Spinal cord (tissue), 10 donors: ENCODE data around the gene NEDD9. TPM values are rescaled to one million over a fixed set of nuclear protein-coding genes. Genes with fewer than 3 reads are reported as not detected.

ENCODE experiments used
- DNase-seq, 6 donors: peaks; one replicate each; pipeline versions ENCODE4 v3.0.0 to v3.0.0-alpha.2; 2013 to 2015; ENCODE audit warnings: low spot score in 6 of 6, low read depth in 4 of 6
- H3K27ac ChIP-seq: one replicate; pipeline ENCODE4 v1.5.1; 2013; ENCODE audit warnings: low read depth, low read length, control low read depth
- H3K27me3 ChIP-seq: one replicate; pipeline ENCODE4 v1.6.1; 2013; ENCODE audit warnings: low read length; ENCODE audit not compliant: control insufficient read depth, insufficient read depth
- H3K36me3 ChIP-seq: one replicate; pipeline ENCODE4 v1.6.1; 2013; ENCODE audit warnings: low read length; ENCODE audit not compliant: control insufficient read depth, insufficient read depth
- H3K4me1 ChIP-seq: one replicate; pipeline ENCODE4 v1.6.1; 2013; ENCODE audit warnings: low read length; ENCODE audit not compliant: control insufficient read depth, insufficient read depth
- H3K4me3 ChIP-seq: one replicate; pipeline ENCODE4 v1.5.1; 2013; ENCODE audit warnings: low read depth, low read length, control low read depth
- H3K9me3 ChIP-seq: one replicate; pipeline ENCODE4 v1.6.1; 2013; ENCODE audit warnings: low read length; ENCODE audit not compliant: control insufficient read depth, insufficient read depth
- WGBS: methylation state at CpG from one replicate; pipeline ENCODE4 v1.1.5; 2013; ENCODE audit warnings: missing lambda C conversion rate; ENCODE audit not compliant: insufficient coverage; 5-methylcytosine and 5-hydroxymethylcytosine counted together
- polyA plus RNA-seq, 2 donors: library from polyadenylated mRNA; unstranded; fragments of 120-200 nt; gene quantifications; one replicate each; pipeline ENCODE4 v1.2.1, GENCODE V29; 2013; ENCODE audit not compliant: insufficient read length in 2 of 2
- total RNA-seq, 2 donors: library from RNA; depleted of rRNA in 1 of 2; stranded (reverse); fragments of 120-200 nt in 1 of 2; fragments of >200 nt in 1 of 2; gene quantifications; one replicate each; pipeline versions ENCODE4 v1.2.3 to v1.2.4, GENCODE V29; 2013 to 2014
- donor health status: healthy.

Gene NEDD9
- total and polyA plus RNA-seq, 4 donors, result 9.0 to 25.4 (median 15.0) TPM

- H3K36me3 ChIP-seq, result no peaks in the 10 kb centered on the region
- no peak overlapping the region for H3K27ac ChIP-seq
- H3K4me1 ChIP-seq, result no peaks in the 10 kb centered on the region
- no peaks in the 10 kb centered on the region for H3K9me3 ChIP-seq
- 64% methylated on average over 2 of the region's 5 CpGs for WGBS
- DNase-seq, result no peak
- no peak overlapping the region for H3K4me3 ChIP-seq
- H3K27me3 ChIP-seq, result no peaks in the 10 kb centered on the region
These were observed 9.8 kb downstream of the NEDD9 start for GRCh38 chr6:11222385-11223277.

- Histone ChIP-seq H3K27me3 (no peaks in the 10 kb centered on the region), H3K36me3 (no peaks in the 10 kb centered on the region), H3K4me3 (no peak overlapping the region), H3K4me1 (no peaks in the 10 kb centered on the region), H3K9me3 (no peaks in the 10 kb centered on the region), H3K27ac (no peak overlapping the region)
- WGBS, result 80% methylated on average over 2 of the region's 3 CpGs
- DNase-seq, result no peak
These were observed 10.7 kb downstream of the NEDD9 start for GRCh38 chr6:11221623-11222384.

- Histone ChIP-seq H3K9me3 (no peaks in the 10 kb centered on the region), H3K27me3 (no peaks in the 10 kb centered on the region), H3K36me3 (no peaks in the 10 kb centered on the region), H3K4me3 (no peak overlapping the region), H3K4me1 (peaks cover 15% of the 10 kb centered on the region), H3K27ac (no peak overlapping the region)
- no peak for DNase-seq
- 92% methylated on average over 1 of the region's 4 CpGs for WGBS
These were observed 13.1 kb downstream of the NEDD9 start for GRCh38 chr6:11219400-11219834.

- Histone ChIP-seq H3K4me3 (no peak overlapping the region), H3K36me3 (no peaks in the 10 kb centered on the region), H3K27me3 (no peaks in the 10 kb centered on the region), H3K9me3 (no peaks in the 10 kb centered on the region), H3K27ac (peak overlapping the region; percentile 61), H3K4me1 (peaks cover 19% of the 10 kb centered on the region)
- DNase-seq, result peak in 1 of 6 donors; percentile 43
- 43% methylated on average over 5 of the region's 12 CpGs for WGBS
These were observed 13.7 kb downstream of the NEDD9 start for GRCh38 chr6:11218538-11219399.

GRCh38 chr6:11218102-11218442 lies 14.4 kb downstream of the NEDD9 start:
- no peaks in the 10 kb centered on the region for H3K36me3 ChIP-seq
- H3K4me1 ChIP-seq, result peaks cover 26% of the 10 kb centered on the region
- no peak overlapping the region for H3K27ac ChIP-seq
- no peaks in the 10 kb centered on the region for H3K27me3 ChIP-seq
- no peak for DNase-seq
- WGBS, result 86% methylated on average over 3 of the region's 3 CpGs
- no peaks in the 10 kb centered on the region for H3K9me3 ChIP-seq
- no peak overlapping the region for H3K4me3 ChIP-seq

GRCh38 chr6:11217360-11218101 lies 14.9 kb downstream of the NEDD9 start:
- Histone ChIP-seq H3K27ac (no peak overlapping the region), H3K9me3 (no peaks in the 10 kb centered on the region), H3K27me3 (no peaks in the 10 kb centered on the region), H3K4me3 (no peak overlapping the region), H3K4me1 (peaks cover 26% of the 10 kb centered on the region), H3K36me3 (no peaks in the 10 kb centered on the region)
- 85% methylated on average over 4 of the region's 4 CpGs for WGBS
- peak in 2 of 6 donors; percentile 56 to 66 for DNase-seq

GRCh38 chr6:11215773-11216172 lies 16.7 kb downstream of the NEDD9 start:
- 42% methylated on average over 7 of the region's 7 CpGs for WGBS
- H3K4me3 ChIP-seq, result no peak overlapping the region
- no peak overlapping the region for H3K27ac ChIP-seq
- DNase-seq, result peak in 2 of 6 donors; percentile 79 to 82
- peaks cover 36% of the 10 kb centered on the region for H3K4me1 ChIP-seq
- no peaks in the 10 kb centered on the region for H3K36me3 ChIP-seq
- no peaks in the 10 kb centered on the region for H3K27me3 ChIP-seq
- H3K9me3 ChIP-seq, result no peaks in the 10 kb centered on the region

- Histone ChIP-seq H3K27ac (peak overlapping the region; percentile 67), H3K4me3 (no peak overlapping the region), H3K4me1 (peaks cover 38% of the 10 kb centered on the region)
These were observed 17.6 kb downstream of the NEDD9 start for GRCh38 chr6:11214901-11215300.

More at GRCh38 chr6:11214901-11215300, 17.6 kb downstream of the NEDD9 start:
- peaks cover 3% of the 10 kb centered on the region for H3K36me3 ChIP-seq
- no peaks in the 10 kb centered on the region for H3K9me3 ChIP-seq
- 37% methylated on average over 7 of the region's 9 CpGs for WGBS
- H3K27me3 ChIP-seq, result no peaks in the 10 kb centered on the region
- DNase-seq, result peak in 2 of 6 donors; percentile 60 to 79
